Stimulated activated CD8-positive, alpha-beta memory T cell treated with anti-CD3 and anti-CD28 coated beads, Interleukin-7, amount 100 ng/mL, for 48 hours (primary cell): Measurements from ENCODE around the gene TUG1.

Source experiments
- DNase-seq, 2 donors: peaks; one replicate each; pipeline ENCODE4 v3.0.0-alpha.2; 2020; ENCODE audit warnings: low read depth in 1 of 2; ENCODE audit errors: extremely low read depth in 1 of 2

TUG1 gene

GRCh38 chr22:30968924-30969531 is at the start of gene TUG1:
Gene TUG1, plus strand, starts transcription at chr22:30969265.
- peak; percentile 95 to 97 for DNase-seq

GRCh38 chr22:30919973-30920372 is 49.1 kb upstream of the TUG1 start:
- DNase-seq = no peak

- DNase-seq = peak; percentile 57 to 74
Measured at GRCh38 chr22:30920407-30920806, 48.7 kb upstream of the TUG1 start.

DNA sequence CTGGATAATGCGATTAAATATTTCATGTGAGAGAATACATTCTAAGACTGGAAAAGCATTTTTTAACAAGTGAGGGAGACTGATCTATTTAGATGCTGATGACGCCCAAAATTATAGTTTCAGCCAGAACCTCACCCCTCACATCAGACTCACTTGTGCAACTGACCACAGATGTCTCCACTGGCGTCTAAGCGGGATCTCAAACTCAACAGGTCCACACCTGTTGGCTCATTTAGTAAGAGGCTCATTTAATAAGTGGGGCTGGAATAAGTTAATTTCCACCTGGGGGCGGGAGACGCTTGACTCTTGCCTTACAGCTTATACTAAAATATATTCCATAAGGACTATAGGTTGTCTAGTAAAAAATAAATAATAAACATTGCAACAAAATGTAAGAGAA is 48.0 kb upstream of the TUG1 start:
- no peak for DNase-seq

DNA sequence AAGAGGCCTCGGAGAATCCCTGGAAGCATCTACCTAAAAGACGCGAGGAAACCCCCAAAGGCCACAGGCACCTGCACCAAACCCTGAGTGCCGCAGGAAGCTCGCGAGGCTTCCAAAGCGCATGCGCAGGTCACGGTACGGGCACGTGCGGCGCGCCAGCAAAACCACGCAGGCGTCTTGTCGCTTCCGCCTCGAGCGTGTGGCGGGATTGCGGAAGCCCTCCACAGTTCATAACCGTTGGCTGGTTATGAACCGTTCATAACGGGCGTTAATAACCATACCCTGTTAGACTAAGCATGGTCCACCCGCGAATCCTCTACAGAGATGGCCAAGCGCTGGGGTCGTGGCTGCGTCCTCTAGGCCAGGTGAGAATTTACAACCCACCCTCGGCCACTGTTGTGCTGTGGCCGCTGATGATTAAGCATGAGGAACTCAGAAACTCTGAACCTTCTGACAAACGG is 46.9 kb upstream of the TUG1 start:
- peak; percentile 55 to 70 for DNase-seq

DNA sequence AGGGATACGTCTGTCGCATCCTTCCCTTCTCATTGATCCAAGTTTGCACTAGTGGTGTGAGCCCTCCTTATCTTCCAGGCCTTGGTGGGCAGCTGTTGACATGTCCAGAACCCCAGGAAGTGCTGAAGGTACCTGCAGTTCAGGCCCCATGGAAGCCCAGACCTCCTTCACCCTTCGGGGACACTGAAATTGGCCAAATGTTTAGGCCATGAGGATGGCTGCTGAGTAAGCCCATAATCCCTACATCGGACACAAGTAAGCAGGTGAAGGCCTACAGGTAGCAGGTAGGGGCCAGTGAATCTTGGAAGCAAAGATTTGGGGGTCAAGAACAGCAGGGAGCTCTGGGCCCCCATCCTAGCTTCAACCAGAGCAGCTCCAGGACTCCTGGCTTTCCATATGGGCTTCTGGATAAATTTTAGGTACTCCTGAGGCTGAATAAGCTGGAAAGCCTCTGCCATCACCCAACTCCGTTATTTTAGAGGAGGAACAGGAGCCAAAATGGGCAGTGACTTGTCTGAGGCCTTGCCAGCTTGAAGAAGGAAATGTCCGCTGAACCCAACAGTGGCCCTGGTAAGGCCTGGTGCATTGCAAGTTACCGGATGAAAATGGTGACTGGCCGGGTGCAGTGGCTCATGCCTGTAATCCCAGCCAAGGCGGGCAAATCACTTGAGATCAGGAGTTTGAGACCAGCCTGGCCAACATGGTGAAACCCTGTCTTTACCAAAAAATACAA is 45.7 kb upstream of the TUG1 start:
- DNase-seq = no peak

GRCh38 chr22:30925667-30926066 is 43.4 kb upstream of the TUG1 start:
- DNase-seq = no peak

- DNase-seq = no peak
Measured at GRCh38 chr22:30926706-30927105, 42.4 kb upstream of the TUG1 start.

DNA sequence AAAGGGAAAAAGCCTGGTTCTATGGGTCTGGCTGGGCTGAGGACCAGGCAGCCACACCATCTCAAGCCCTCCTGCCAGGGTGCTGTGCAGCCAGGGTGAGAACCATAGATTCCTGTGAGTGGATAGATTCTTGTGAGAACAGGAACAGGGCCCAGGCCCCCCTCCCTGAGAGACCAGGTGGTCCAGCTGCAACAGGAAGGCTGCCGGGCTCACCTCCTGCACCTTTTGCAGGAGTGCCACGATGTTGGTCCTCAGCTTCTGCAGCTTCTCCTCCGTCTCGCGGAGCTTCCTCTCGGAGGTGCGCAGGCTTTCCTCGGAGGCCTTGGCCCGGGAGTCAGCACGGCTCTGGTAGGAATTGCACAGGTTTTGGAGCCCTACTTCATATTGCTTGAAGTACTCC is 41.3 kb upstream of the TUG1 start:
- DNase-seq = no peak

GRCh38 chr22:30928401-30928800 is 40.7 kb upstream of the TUG1 start:
- DNase-seq = no peak

DNA sequence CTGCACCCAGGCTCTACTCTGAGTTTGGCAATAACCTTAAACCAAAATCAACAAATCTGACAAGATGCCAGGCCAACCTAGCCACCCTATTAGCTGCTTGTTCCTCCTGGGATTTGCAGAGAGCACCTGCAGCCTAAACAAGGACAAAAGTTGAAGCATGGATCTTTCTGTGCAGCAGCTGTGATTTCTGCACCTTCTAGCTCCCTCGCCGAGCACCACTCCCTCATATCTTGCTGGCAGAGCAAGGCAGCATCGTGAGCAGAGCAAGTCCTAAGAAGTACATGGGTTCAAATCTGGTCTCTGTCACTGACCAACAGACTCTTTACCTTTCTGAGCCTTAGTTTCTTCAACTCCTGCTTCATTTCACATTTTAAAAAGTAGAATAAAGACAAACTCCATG is 38.8 kb upstream of the TUG1 start:
- no peak for DNase-seq

DNA sequence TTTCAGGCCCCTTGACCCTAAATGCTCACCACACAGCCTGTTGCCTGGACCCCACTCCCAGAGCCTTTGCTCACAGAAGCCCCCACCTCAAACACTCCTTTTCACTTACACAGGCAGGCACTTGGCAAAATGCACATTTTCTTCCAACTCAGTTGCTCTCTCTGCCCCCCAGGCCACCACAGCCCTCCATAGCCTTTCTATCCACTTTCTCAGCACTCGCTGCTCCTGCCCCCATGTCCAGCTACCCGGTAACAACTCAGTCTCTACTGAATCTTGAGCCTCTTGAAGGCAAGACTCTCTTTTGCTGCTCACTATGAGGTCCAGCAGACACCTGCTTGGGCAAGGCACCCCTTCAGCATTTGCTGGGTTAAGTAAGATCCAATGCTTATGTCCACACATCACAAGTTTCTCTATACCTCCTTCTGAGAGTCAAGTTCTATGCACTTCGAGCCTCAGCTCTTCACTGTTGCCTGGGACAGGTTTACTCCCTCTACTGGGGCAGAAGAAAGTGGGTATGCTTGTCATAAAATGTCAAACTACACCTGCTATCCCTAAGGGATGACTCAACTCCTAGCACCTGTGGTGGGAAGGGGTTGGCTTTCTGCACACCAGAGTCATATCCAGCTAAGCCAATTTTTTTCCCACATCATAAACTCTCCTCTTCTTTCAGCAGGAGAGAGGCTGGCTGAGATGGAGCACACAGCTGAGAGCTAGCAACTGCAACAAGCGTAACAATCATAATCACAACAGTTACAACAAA is 37.3 kb upstream of the TUG1 start:
- no peak for DNase-seq

GRCh38 chr22:30932661-30933060 is 36.4 kb upstream of the TUG1 start:
- DNase-seq = no peak

GRCh38 chr22:30933457-30933856 is 35.6 kb upstream of the TUG1 start:
- DNase-seq = no peak

DNA sequence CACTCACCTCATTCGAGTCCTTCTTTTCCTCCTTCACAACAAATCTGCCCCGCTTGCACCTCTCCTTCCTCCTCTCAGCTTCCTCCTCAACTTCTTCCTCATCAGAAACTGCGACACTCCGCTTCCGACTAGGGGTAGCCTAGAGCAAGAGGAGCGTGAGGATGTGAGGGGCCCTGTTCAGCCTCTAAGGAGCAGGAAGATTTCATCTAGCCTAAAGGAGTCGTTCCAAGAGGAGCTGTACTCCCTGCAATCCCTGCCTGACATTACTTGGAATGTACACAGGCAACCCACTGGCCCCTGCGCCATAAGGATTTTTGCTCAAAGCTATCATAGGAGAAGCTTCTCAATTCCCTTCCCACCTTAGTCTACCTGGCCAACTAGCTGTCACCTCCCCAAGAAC is 35.0 kb upstream of the TUG1 start:
- DNase-seq = no peak

DNA sequence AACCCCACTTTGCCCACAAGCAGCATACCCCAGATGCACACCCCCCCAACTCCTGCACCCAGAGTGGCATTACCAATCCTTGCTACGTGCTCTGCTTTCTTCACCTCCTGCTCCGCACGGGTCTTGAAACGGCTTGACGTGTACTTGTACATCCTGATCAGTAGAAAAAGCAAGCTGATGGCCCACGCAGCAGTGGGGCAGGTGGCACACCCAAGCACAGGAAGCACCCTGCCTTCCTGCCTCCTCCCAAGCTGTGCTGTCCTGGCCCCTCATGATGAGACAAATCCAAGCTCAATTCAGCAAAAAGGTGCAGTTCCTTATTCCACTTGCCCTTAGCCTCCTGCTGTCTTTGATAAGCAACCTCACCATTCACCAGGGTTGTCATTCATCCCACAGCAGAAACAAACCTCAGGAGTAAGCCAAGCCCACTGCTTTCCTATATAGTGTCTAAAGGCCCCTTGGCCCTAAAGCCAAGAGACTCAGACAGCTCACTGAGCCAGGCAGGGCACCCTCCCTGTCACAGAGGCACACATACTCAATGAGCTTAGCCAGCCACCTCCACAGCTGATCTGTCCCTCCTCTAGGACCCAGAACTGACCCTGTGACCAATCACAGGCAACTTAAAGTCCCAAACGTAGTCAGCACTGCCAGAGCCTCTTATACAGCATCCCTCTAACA is 28.2 kb upstream of the TUG1 start:
- no peak for DNase-seq

DNA sequence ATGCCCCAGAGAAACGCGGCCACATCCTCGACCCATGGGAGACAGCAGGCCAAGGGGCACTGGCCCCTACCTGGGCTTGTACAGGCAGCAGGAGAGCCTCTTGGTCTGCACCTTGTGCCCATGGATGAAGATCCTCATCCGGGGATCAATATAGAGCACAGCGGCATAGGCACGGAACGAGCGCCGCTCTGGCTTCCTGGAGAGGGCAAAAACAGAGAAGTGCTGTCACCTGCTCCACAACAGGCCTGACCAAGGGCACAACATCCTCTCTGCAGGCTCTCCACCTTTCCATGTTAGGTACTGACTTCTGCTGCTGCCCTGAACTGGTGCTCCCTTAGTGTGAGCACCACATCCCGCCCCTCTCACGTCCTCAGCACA is 27.7 kb upstream of the TUG1 start:
- DNase-seq = no peak

GRCh38 chr22:30943368-30943767 is 25.7 kb upstream of the TUG1 start:
- DNase-seq = no peak

DNA sequence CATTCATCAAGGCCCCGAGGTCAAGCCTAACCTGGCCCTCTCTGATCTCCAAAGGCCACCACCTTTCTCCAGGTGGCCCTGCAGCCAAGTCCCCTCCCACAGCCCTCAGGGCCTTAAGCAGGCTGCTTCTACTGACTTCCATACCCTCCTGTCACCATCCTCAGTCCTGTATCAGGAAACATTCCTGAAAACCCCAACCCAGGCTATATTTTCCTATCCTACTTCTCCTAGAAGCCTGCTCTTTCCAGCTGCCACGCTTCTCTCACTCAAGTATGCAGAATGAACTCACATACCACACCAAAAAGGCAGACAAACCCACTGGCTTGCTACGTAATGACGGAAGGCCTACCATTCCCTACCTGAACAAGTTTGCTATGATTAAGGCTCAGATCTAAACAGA is 24.1 kb upstream of the TUG1 start:
- no peak for DNase-seq

DNA sequence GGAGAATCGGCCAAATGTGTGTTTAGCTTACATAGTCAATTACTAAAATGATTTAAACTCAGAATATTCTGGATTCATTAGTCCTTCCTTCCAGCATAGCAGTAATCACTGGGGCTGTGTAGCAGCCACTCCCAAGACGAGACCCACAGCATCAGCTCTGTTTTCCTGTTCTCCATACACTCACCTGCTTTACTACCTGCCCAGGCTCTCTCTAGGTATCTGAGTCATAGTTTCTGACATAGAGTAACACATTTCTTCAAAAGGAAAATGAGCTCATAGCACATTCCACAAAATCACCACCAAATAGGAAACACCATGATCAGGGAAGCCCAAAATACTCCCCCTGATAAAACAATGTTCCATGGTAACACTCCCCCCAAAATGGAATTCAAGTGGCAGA is 23.4 kb upstream of the TUG1 start:
- no peak for DNase-seq

DNA sequence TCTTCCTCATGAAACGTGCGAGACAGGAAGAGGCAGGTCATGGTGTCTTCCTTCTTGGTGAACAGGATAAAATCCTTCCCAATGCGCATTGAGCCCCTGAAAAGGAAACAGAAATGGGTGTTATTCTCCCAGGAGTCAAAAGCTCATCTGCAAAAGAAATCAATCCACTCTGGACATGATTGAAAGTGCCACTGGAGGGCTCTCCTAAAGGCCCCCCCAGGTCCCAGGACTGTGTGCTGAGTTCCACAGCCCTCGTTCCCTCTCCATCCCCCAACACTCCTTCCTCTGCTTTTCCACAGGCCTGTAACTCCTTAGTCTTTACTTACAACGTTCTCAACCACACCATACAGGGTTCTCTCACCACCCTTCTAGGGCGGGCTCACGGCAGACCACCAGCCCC is 22.7 kb upstream of the TUG1 start:
- DNase-seq = no peak
